HepG2 (cell line): Measurements from ENCODE around the gene CCNYL1. TPM values are rescaled to one million over a fixed set of nuclear protein-coding genes. Genes with fewer than 3 reads are reported as not detected.
A peak's percentile ranks its signal among the peaks of the same experiment; 100 is the strongest.

ENCODE experiments used
- AHR ChIP-seq: IDR thresholded peaks from 2 replicates; pipeline ENCODE4 v1.6.1; 2018; ENCODE audit warnings: missing genetic modification reagents, missing compliant biosample characterization
- EP300 ChIP-seq, 3 experiments: sonication (generic) in 1 of 3; formaldehyde crosslinking in 1 of 3; IDR thresholded peaks; 2 replicates each; pipeline versions ENCODE4 v1.5.1 to v1.6.1; 2011 to 2020; ENCODE audit warnings: low read depth in 2 of 3, low read length in 2 of 3, borderline replicate concordance in 1 of 3, improper control_type of control experiment in 1 of 3, mild to moderate bottlenecking in 1 of 3, missing genetic modification reagents in 1 of 3, moderate library complexity in 1 of 3
- GABPA ChIP-seq, 2 experiments: IDR thresholded peaks; 2 replicates each; pipeline ENCODE4 v1.6.1; 2011 to 2016; ENCODE audit warnings: low read depth in 2 of 2, low read length in 1 of 2, missing biosample characterization in 1 of 2, missing genetic modification characterization in 1 of 2
- KDM1A ChIP-seq: IDR thresholded peaks from 2 replicates; pipeline ENCODE4 v1.6.1; 2016; ENCODE audit warnings: missing compliant biosample characterization
- KLF16 ChIP-seq, 2 experiments: sonication (generic) in 1 of 2; formaldehyde crosslinking in 1 of 2; IDR thresholded peaks; 2 replicates each; pipeline versions ENCODE4 v1.6.1 to v1.8.0; 2016 to 2023; ENCODE audit warnings: missing genetic modification reagents in 2 of 2, missing compliant biosample characterization in 1 of 2
- NAIF1 ChIP-seq: sonication (generic); formaldehyde crosslinking; IDR thresholded peaks from 2 replicates; pipeline ENCODE4 v1.5.0; 2020; ENCODE audit warnings: mild to moderate bottlenecking, missing genetic modification reagents, borderline replicate concordance
- TP53 ChIP-seq: sonication (generic); formaldehyde crosslinking; conservative IDR thresholded peaks from 2 replicates; pipeline ENCODE4 v1.4.0; 2020; ENCODE audit warnings: missing genetic modification reagents
- ZNF350 ChIP-seq: sonication (generic); formaldehyde crosslinking; IDR thresholded peaks from 2 replicates; pipeline ENCODE4 v1.4.0; 2020; ENCODE audit warnings: mild to moderate bottlenecking, low read depth, missing genetic modification reagents, borderline replicate concordance
- ZNF780A ChIP-seq: sonication (generic); formaldehyde crosslinking; IDR thresholded peaks from 2 replicates; pipeline ENCODE4 v1.8.0; 2022; ENCODE audit warnings: mild to moderate bottlenecking, missing genetic modification reagents, moderate library complexity
- ZNF781 ChIP-seq: sonication (generic); formaldehyde crosslinking; IDR thresholded peaks from 2 replicates; pipeline ENCODE4 v1.5.1; 2020; ENCODE audit warnings: borderline replicate concordance, mild to moderate bottlenecking, missing genetic modification reagents; ENCODE audit errors: not compliant biosample characterization
- polyA plus RNA-seq, 8 experiments: library from polyadenylated mRNA; depleted of rRNA in 3 of 8; stranded (reverse) in 7 of 8; unstranded in 1 of 8; fragments of >200 nt; fragmentation: Illumina TruSeq in 4 of 8; extraction: Trizol in 4 of 8; gene quantifications; 2 replicates each; pipeline versions ENCODE4 v1.2.1 to v1.2.3, GENCODE V29; 2011 to 2016; ENCODE audit warnings: low read depth in 4 of 8, missing spikeins in 1 of 8, mixed read lengths in 1 of 8; ENCODE audit not compliant: insufficient read depth in 1 of 8
- total RNA-seq, 5 experiments: library from RNA; depleted of rRNA; stranded (reverse); fragments of >200 nt; fragmentation: Illumina TruSeq; extraction: Trizol; gene quantifications; 2 replicates each; pipeline ENCODE4 v1.2.3, GENCODE V29; 2016; ENCODE audit warnings: low read depth in 1 of 5
- TF ChIP-seq, protein P1 (sequence below): sonication (generic); formaldehyde crosslinking; IDR thresholded peaks from 2 replicates; pipeline ENCODE4 v1.5.0; 2020; ENCODE audit warnings: mild to moderate bottlenecking, missing genetic modification reagents, borderline replicate concordance
- TF ChIP-seq, protein P2 (sequence below): sonication (generic); formaldehyde crosslinking; IDR thresholded peaks from 2 replicates; pipeline ENCODE4 v1.5.0; 2020; ENCODE audit warnings: mild to moderate bottlenecking, missing genetic modification reagents
- TF ChIP-seq, protein P3 (sequence below): sonication (generic); formaldehyde crosslinking; IDR thresholded peaks from 2 replicates; pipeline ENCODE4 v1.8.0; 2022; ENCODE audit warnings: mild to moderate bottlenecking, missing genetic modification reagents, moderate library complexity

The CCNYL1 gene
- total and polyA plus RNA-seq, 2 of the 13 experiments (the other 11 are each of a cell fraction or from before 2014, with no cell fraction given) = 12.5 to 16.2 TPM

DNA sequence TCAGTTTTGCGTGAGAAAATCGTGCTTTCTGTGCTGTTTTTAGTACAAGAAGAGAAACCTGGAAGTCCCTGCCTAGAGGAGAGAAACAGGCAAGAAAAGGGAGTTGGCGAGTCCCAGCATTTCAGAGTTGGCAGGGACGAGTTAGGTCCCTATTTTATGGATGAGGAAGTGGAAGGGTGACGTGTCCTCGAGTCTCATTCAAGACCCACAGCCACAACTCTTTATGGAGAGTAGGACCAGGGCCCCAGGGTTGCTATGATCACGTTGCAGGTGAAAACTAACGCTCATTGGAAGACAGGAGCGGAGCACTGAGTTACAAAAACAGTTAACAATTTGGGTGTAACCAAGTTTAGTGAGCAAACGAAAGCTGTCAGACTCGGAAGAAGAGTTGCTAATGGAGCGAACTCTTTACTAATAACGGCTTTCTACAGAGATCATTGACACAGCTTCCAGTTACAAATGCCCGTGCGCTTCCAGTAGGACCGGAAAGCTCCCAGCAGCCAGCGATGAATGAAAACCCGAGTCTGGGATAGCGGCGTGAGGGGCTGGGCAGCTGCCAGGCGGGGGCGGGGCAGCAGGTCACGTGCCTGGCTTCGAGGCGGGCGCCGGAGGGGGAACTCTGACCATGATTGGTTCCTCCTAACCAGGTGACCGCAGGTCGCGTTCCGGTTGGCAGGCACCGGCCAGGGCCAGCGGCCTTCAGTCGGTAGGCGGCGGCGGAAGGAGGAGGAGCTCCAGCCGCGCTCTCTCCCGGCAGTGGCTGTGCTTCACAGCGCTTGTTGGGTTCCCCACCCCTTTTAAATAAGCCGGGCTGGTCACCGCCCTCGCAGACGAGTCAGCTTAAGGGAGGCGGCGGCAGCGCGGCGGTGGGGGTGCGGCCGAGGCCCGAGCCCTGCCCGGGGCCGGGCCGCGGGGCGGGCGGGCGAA, at the start of gene CCNYL1 (continued):
- TF ChIP-seq, protein P1, sequence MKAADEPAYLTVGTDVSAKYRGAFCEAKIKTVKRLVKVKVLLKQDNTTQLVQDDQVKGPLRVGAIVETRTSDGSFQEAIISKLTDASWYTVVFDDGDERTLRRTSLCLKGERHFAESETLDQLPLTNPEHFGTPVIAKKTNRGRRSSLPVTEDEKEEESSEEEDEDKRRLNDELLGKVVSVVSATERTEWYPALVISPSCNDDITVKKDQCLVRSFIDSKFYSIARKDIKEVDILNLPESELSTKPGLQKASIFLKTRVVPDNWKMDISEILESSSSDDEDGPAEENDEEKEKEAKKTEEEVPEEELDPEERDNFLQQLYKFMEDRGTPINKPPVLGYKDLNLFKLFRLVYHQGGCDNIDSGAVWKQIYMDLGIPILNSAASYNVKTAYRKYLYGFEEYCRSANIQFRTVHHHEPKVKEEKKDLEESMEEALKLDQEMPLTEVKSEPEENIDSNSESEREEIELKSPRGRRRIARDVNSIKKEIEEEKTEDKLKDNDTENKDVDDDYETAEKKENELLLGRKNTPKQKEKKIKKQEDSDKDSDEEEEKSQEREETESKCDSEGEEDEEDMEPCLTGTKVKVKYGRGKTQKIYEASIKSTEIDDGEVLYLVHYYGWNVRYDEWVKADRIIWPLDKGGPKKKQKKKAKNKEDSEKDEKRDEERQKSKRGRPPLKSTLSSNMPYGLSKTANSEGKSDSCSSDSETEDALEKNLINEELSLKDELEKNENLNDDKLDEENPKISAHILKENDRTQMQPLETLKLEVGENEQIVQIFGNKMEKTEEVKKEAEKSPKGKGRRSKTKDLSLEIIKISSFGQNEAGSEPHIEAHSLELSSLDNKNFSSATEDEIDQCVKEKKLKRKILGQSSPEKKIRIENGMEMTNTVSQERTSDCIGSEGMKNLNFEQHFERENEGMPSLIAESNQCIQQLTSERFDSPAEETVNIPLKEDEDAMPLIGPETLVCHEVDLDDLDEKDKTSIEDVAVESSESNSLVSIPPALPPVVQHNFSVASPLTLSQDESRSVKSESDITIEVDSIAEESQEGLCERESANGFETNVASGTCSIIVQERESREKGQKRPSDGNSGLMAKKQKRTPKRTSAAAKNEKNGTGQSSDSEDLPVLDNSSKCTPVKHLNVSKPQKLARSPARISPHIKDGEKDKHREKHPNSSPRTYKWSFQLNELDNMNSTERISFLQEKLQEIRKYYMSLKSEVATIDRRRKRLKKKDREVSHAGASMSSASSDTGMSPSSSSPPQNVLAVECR (CRISPR knock-in tag) = no peak; the same call in 1 of the 2 replicates
- TF ChIP-seq ZNF350 (CRISPR knock-in tag) (peak; percentile 87), KDM1A (no peak), EP300 (IDR thresholded peaks at IDR 0.05; ENCODE audit: low read depth in 2 of 2, low read length in 2 of 2) (no peak), EP300 (CRISPR knock-in tag; IDR thresholded peaks at IDR 0.05; ENCODE audit: borderline replicate concordance) (no peak; the same call in 1 of the 2 replicates), TP53 (CRISPR knock-in tag) (no peak), KLF16 (CRISPR knock-in tag; IDR thresholded peaks at IDR 0.05) (peak in 1 of 2 experiments; percentile 90; a peak in 2 of 4 replicates), AHR (CRISPR knock-in tag) (0 out of 2 replicates have a peak, but pooled peaks have one; percentile 64), GABPA (IDR thresholded peaks at IDR 0.05; ENCODE audit: low read depth, low read length) (peak; percentile 45), GABPA (CRISPR knock-in tag; IDR thresholded peaks at IDR 0.05; ENCODE audit: low read depth) (peak; percentile 68), ZNF781 (peak; percentile 87), NAIF1 (peak; percentile 64; the same call in 1 of the 2 replicates), ZNF780A (CRISPR knock-in tag) (no peak)
- TF ChIP-seq, protein P2, sequence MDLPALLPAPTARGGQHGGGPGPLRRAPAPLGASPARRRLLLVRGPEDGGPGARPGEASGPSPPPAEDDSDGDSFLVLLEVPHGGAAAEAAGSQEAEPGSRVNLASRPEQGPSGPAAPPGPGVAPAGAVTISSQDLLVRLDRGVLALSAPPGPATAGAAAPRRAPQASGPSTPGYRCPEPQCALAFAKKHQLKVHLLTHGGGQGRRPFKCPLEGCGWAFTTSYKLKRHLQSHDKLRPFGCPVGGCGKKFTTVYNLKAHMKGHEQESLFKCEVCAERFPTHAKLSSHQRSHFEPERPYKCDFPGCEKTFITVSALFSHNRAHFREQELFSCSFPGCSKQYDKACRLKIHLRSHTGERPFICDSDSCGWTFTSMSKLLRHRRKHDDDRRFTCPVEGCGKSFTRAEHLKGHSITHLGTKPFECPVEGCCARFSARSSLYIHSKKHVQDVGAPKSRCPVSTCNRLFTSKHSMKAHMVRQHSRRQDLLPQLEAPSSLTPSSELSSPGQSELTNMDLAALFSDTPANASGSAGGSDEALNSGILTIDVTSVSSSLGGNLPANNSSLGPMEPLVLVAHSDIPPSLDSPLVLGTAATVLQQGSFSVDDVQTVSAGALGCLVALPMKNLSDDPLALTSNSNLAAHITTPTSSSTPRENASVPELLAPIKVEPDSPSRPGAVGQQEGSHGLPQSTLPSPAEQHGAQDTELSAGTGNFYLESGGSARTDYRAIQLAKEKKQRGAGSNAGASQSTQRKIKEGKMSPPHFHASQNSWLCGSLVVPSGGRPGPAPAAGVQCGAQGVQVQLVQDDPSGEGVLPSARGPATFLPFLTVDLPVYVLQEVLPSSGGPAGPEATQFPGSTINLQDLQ (CRISPR knock-in tag) = no peak
- TF ChIP-seq, protein P3, sequence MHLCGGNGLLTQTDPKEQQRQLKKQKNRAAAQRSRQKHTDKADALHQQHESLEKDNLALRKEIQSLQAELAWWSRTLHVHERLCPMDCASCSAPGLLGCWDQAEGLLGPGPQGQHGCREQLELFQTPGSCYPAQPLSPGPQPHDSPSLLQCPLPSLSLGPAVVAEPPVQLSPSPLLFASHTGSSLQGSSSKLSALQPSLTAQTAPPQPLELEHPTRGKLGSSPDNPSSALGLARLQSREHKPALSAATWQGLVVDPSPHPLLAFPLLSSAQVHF (CRISPR knock-in tag) = no peak
